GM23338 (cell line): ENCODE results near the gene NDNF. TPM values are rescaled to one million over a fixed set of nuclear protein-coding genes. Genes with fewer than 3 reads are reported as not detected.

Experiments
- ATAC-seq: fragments of 200-7000 bp; cut with Tn5 transposase; 3 replicates; pipeline ENCODE4 v1.9.1; 2020
- DNase-seq: peaks from one replicate; pipeline ENCODE4 v3.0.0-alpha.2; 2015; ENCODE audit warnings: low spot score
- H2AFZ ChIP-seq: fragments of 200-600 bp; sonication (generic); 2 replicates; pipeline ENCODE4 v1.8.0; 2016; ENCODE audit warnings: antibody characterized with exemption, mild to moderate bottlenecking, moderate library complexity
- H3F3A ChIP-seq: fragments of 200-600 bp; sonication (generic); replicated peaks from 2 replicates; pipeline ENCODE4 v1.8.0; 2017; ENCODE audit warnings: antibody characterized with exemption, mixed run types, low read depth
- H3K27ac ChIP-seq: fragments of 200-600 bp; sonication (generic); 2 replicates; pipeline ENCODE4 v1.6.1; 2016; ENCODE audit warnings: low read depth
- H3K27me3 ChIP-seq: fragments of 200-600 bp; sonication (generic); 2 replicates; pipeline ENCODE4 v1.8.0; 2016; ENCODE audit warnings: mild to moderate bottlenecking, mixed run types, moderate library complexity; ENCODE audit not compliant: insufficient read depth
- H3K36me3 ChIP-seq: fragments of 200-600 bp; sonication (generic); 2 replicates; pipeline ENCODE4 v1.8.0; 2016; ENCODE audit warnings: mild to moderate bottlenecking; ENCODE audit not compliant: insufficient read depth
- H3K4me1 ChIP-seq: fragments of 200-600 bp; sonication (generic); 2 replicates; pipeline ENCODE4 v1.8.0; 2016; ENCODE audit warnings: mild to moderate bottlenecking, moderate library complexity; ENCODE audit not compliant: insufficient read depth
- H3K4me2 ChIP-seq: fragments of 200-600 bp; sonication (generic); 2 replicates; pipeline ENCODE4 v1.7.1; 2017; ENCODE audit warnings: mixed run types
- H3K4me3 ChIP-seq: fragments of 200-600 bp; sonication (generic); 2 replicates; pipeline ENCODE4 v1.6.1; 2016; ENCODE audit warnings: mixed run types
- H3K79me2 ChIP-seq: fragments of 200-600 bp; sonication (generic); replicated peaks from 2 replicates; pipeline ENCODE4 v1.8.0; 2017; ENCODE audit warnings: mild to moderate bottlenecking; ENCODE audit not compliant: insufficient read depth
- H3K9me2 ChIP-seq: fragments of 200-600 bp; sonication (generic); 2 replicates; pipeline ENCODE4 v1.8.0; 2017; ENCODE audit not compliant: insufficient read depth
- H4K20me1 ChIP-seq: fragments of 200-600 bp; sonication (generic); replicated peaks from 2 replicates; pipeline ENCODE4 v1.8.0; 2017; ENCODE audit warnings: mild to moderate bottlenecking; ENCODE audit not compliant: insufficient read depth
- H3K27ac Mint-ChIP-seq: 2 replicates; pipeline ENCODE4 v1.8.0; 2020; ENCODE audit warnings: inconsistent platforms, mild to moderate bottlenecking, moderate library complexity, mixed read lengths
- H3K27me3 Mint-ChIP-seq: 3 replicates; pipeline ENCODE4 v1.8.0; 2022; ENCODE audit warnings: low read depth, mild to moderate bottlenecking, moderate library complexity, mixed read lengths, inconsistent platforms; ENCODE audit not compliant: insufficient read depth, poor library complexity
- H3K36me3 Mint-ChIP-seq: 3 replicates; pipeline ENCODE4 v1.8.0; 2021; ENCODE audit warnings: low read depth, mild to moderate bottlenecking, inconsistent platforms, moderate library complexity, mixed read lengths
- H3K4me1 Mint-ChIP-seq: 3 replicates; pipeline ENCODE4 v1.8.0; 2020; ENCODE audit warnings: mild to moderate bottlenecking, inconsistent platforms, mixed read lengths
- H3K4me3 Mint-ChIP-seq: 3 replicates; pipeline ENCODE4 v1.8.0; 2021; ENCODE audit warnings: moderate library complexity, mild to moderate bottlenecking, inconsistent platforms, mixed read lengths
- H3K9me3 Mint-ChIP-seq: 3 replicates; pipeline ENCODE4 v1.8.0; 2020; ENCODE audit warnings: moderate library complexity, mild to moderate bottlenecking, inconsistent platforms, mixed read lengths
- CTCF ChIP-seq, 2 experiments: fragments of 200-600 bp in 1 of 2; sonication (generic) in 1 of 2; conservative IDR thresholded peaks; 2 replicates each; pipeline versions ENCODE4 v1.5.1 to v1.6.1; 2016 to 2017; ENCODE audit warnings: antibody characterized with exemption in 2 of 2, low read depth in 2 of 2, mild to moderate bottlenecking in 2 of 2, moderate library complexity in 1 of 2
- ETS1 ChIP-seq: IDR thresholded peaks from 2 replicates; pipeline ENCODE4 v1.6.1; 2016; ENCODE audit warnings: antibody characterized with exemption
- EZH2 ChIP-seq: fragments of 200-600 bp; sonication (generic); IDR thresholded peaks from one replicate; pipeline ENCODE4 v1.8.0; 2017; ENCODE audit warnings: antibody characterized with exemption, mild to moderate bottlenecking, low read depth; ENCODE audit not compliant: unreplicated experiment
- JUNB ChIP-seq: IDR thresholded peaks from one replicate; pipeline ENCODE4 v1.6.1; 2016; ENCODE audit warnings: antibody characterized with exemption; ENCODE audit not compliant: unreplicated experiment
- POLR2AphosphoS5 ChIP-seq: IDR thresholded peaks from 2 replicates; pipeline ENCODE4 v1.6.1; 2016; ENCODE audit warnings: antibody characterized with exemption, low read depth
- REST ChIP-seq: IDR thresholded peaks from one replicate; pipeline ENCODE4 v1.6.1; 2018; ENCODE audit warnings: antibody characterized with exemption; ENCODE audit not compliant: unreplicated experiment
- ZNF114 ChIP-seq: fragments of 250-450 bp; sonication (Bioruptor Pico); IDR thresholded peaks from 2 replicates; pipeline ENCODE4 v1.5.0; 2020; ENCODE audit warnings: mild to moderate bottlenecking, moderate library complexity
- ZNF331 ChIP-seq: fragments of 250-450 bp; sonication (Bioruptor Pico); IDR thresholded peaks from 2 replicates; pipeline ENCODE4 v1.5.0; 2020; ENCODE audit warnings: low read depth, mild to moderate bottlenecking, moderate library complexity
- ZNF462 ChIP-seq: fragments of 250-450 bp; sonication (Bioruptor Pico); IDR thresholded peaks from 2 replicates; pipeline ENCODE4 v1.5.0; 2020; ENCODE audit warnings: mild to moderate bottlenecking, moderate library complexity
- polyA plus RNA-seq: library from polyadenylated mRNA; unstranded; fragments of >200 nt; fragmentation: Nextera tagmentation; extraction: Ambion mirVana; gene quantifications from 2 replicates; pipeline ENCODE4 v1.2.1, GENCODE V29; 2016
- total RNA-seq: library from RNA; depleted of rRNA; stranded (reverse); fragments of >200 nt; shearing (Covaris generic); gene quantifications from 2 replicates; pipeline ENCODE4 v1.2.3, GENCODE V29; 2014

Gene NDNF
- total and polyA plus RNA-seq, 2 experiments from 2014 or later: 0.31 to 0.73 TPM

- H3K27me3 Mint-ChIP-seq: no peaks in the 10 kb centered on the region
- no peaks in the 10 kb centered on the region for H4K20me1 ChIP-seq
- no peak overlapping the region for H3K27ac ChIP-seq
- ATAC-seq (no peak), DNase-seq (no peak)
- no peaks in the 10 kb centered on the region for H3K4me1 ChIP-seq
- no peak overlapping the region for H3K4me3 Mint-ChIP-seq
- H2AFZ ChIP-seq: no peak overlapping the region
- peaks cover 3% of the 10 kb centered on the region; the same call in 2 of the 3 replicates for H3K4me1 Mint-ChIP-seq
- H3K27ac Mint-ChIP-seq: no peak overlapping the region
- TF ChIP-seq JUNB (no peak), POLR2AphosphoS5 (no peak), CTCF (conservative IDR thresholded peaks at IDR 0.05; ENCODE audit: low read depth in 2 of 2) (no peak), ETS1 (no peak), ZNF331 (CRISPR knock-in tag) (no peak)
- H3K36me3 Mint-ChIP-seq: no peaks in the 10 kb centered on the region
- H3K4me3 ChIP-seq: no peak overlapping the region
- no peaks in the 10 kb centered on the region for H3K79me2 ChIP-seq
- no peaks in the 10 kb centered on the region for H3K27me3 ChIP-seq
- H3F3A ChIP-seq: no peaks in the 10 kb centered on the region
- no peaks in the 10 kb centered on the region for H3K9me2 ChIP-seq
- no peaks in the 10 kb centered on the region for H3K36me3 ChIP-seq
- no peaks in the 10 kb centered on the region; the same call in 2 of the 3 replicates for H3K9me3 Mint-ChIP-seq
- H3K4me2 ChIP-seq: no peak overlapping the region
These were observed 42.2 kb downstream of the NDNF start for GRCh38 chr4:121030131-121030530.

- Histone ChIP-seq H3F3A (no peaks in the 10 kb centered on the region), H4K20me1 (no peaks in the 10 kb centered on the region), H3K4me1 (no peaks in the 10 kb centered on the region), H3K4me3 (no peak overlapping the region), H3K9me2 (no peaks in the 10 kb centered on the region), H3K27ac (no peak overlapping the region), H3K4me2 (no peak overlapping the region), H3K36me3 (no peaks in the 10 kb centered on the region), H2AFZ (no peak overlapping the region), H3K27me3 (no peaks in the 10 kb centered on the region), H3K79me2 (no peaks in the 10 kb centered on the region)
- ATAC-seq (no peak), DNase-seq (no peak)
- no peaks in the 10 kb centered on the region; the same call in 2 of the 3 replicates for H3K9me3 Mint-ChIP-seq
- H3K27ac Mint-ChIP-seq: no peak overlapping the region
- no peak overlapping the region for H3K4me3 Mint-ChIP-seq
- H3K27me3 Mint-ChIP-seq: no peaks in the 10 kb centered on the region
- peaks cover 3% of the 10 kb centered on the region; the same call in 2 of the 3 replicates for H3K4me1 Mint-ChIP-seq
- no peaks in the 10 kb centered on the region for H3K36me3 Mint-ChIP-seq
- TF ChIP-seq ZNF114: no peak
- TF ChIP-seq EZH2: no peak
- TF ChIP-seq JUNB: no peak
- TF ChIP-seq REST: no peak
- no peak for TF ChIP-seq ZNF462 (CRISPR knock-in tag)
These were observed 46.3 kb downstream of the NDNF start for GRCh38 chr4:121026034-121026433.
